IgD-negative memory B cell (primary cell): Measurements from ENCODE around the gene CTBP1. TPM values are rescaled to one million over a fixed set of nuclear protein-coding genes. Genes with fewer than 3 reads are reported as not detected.
"Not testable (repeated sequence)": the region's sequence is repeated elsewhere in the genome, so short reads cannot be mapped to it uniquely, and the experiment has no call there.

Source experiments
- H3K27ac Mint-ChIP-seq, 3 donors: one replicate each; pipeline ENCODE4 v1.8.0; 2020 to 2022; ENCODE audit warnings: mild to moderate bottlenecking in 3 of 3, mixed read lengths in 3 of 3, moderate library complexity in 1 of 3
- H3K27me3 Mint-ChIP-seq: one replicate; pipeline ENCODE4 v1.8.0; 2021; ENCODE audit warnings: mixed read lengths
- H3K36me3 Mint-ChIP-seq: one replicate; pipeline ENCODE4 v1.8.0; 2020; ENCODE audit warnings: mild to moderate bottlenecking, mixed read lengths
- H3K4me1 Mint-ChIP-seq, 3 donors: one replicate each; pipeline ENCODE4 v1.8.0; 2020 to 2022; ENCODE audit warnings: mixed read lengths in 3 of 3, mild to moderate bottlenecking in 1 of 3
- H3K4me3 Mint-ChIP-seq, 4 donors: one replicate each; pipeline ENCODE4 v1.8.0; 2020 to 2022; ENCODE audit warnings: mild to moderate bottlenecking in 4 of 4, mixed read lengths in 4 of 4, moderate library complexity in 3 of 4
- H3K9me3 Mint-ChIP-seq, 3 donors: one replicate each; pipeline ENCODE4 v1.8.0; 2020 to 2021; ENCODE audit warnings: mixed read lengths in 3 of 3, mild to moderate bottlenecking in 1 of 3
- polyA plus RNA-seq: library from polyadenylated mRNA; unstranded; fragments of 300-500 nt; fragmentation: Illumina TruSeq; gene quantifications from one replicate; pipeline ENCODE4 v1.2.3, GENCODE V29; 2021

The CTBP1 gene
- 36.5 TPM for polyA plus RNA-seq

DNA sequence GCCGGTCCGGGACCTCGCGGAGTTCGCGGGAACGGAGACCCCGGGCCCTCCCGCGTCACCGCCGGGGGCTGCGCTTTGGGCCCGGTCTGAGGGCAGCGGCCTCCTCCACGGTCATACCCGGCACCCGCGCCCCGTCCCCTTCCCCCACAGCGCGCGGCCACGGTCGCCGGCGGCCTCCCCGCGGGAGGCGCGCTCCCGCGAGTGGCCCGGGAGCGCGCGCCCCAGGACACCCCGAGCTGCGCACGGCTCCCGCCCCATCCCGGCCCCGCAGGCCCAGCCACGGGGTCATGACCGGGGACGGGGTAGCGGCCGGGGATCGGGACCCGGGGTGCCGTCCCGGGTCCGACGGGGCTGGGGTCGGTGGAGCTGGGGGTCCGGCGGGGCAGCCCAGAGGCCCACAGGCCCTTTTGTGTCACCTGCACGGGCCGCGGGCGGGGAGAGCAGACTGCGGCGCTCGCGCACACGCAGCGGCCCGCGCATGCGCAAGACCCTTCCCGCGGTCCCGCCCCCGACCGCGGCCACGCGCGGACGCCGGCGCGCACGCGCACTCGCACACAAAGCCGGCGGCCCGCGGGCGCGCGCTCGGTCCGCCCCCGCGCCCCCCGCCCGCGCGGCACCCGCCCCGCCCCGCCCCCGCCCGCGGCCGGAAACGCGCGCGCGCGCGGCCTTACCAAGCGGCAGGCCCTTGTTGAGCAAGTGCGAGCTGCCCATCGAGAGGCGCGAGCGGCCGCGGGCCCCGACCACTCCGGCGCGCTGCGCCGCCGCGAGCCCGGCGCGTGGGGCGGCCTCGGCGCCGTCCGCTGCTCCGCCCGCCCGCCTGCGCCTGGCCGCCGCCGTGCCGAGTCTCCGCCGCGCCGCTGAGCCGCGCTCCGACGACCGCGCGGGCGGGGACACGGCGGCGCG lies at the start of gene CTBP1:
TSS of gene CTBP1 (minus strand) at position 886 of the 903 bp plus-strand sequence. CDS start 7,799 bp downstream, outside the sequence.
- Mint-ChIP-seq H3K4me1 (peaks cover 26 to 47% (median 38%) of the 10 kb centered on the region in 3 donors), H3K4me3 (peak within 1 kb of the TSS; percentile 86 to 98 (median 92)), H3K9me3 (no peaks in the 10 kb centered on the region), H3K36me3 (no peaks in the 10 kb centered on the region), H3K27me3 (no peaks in the 10 kb centered on the region), H3K27ac (peak within 1 kb of the TSS; percentile 96 to 100 (median 98))

DNA sequence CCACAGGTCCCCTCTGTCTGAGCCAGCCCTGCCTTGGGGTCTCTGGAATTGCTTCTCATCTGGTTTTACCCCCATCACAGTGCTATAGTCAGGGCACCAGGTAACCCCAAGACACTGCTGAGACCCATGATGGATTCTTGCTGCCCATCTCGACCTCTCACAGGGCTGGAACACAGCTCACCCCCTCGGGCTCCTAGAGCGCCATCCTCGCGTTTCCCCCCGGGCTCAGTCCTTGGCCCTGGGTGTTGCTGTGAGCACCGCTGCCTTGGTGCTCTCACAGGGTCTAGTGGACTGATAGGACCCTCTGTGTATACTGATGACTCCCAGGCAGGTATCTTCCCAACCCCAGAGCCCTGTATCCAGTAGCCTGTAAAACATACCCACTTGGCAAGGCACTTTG lies 49.5 kb upstream of the CTBP1 start:
- Mint-ChIP-seq H3K27ac (no peak overlapping the region), H3K4me3 (peak overlapping the region in 2 of 4 donors; percentile 23 to 80), H3K27me3 (no peaks in the 10 kb centered on the region), H3K9me3 (no peaks in the 10 kb centered on the region), H3K4me1 (peaks cover 8 to 21% (median 13%) of the 10 kb centered on the region in 3 donors), H3K36me3 (no peaks in the 10 kb centered on the region)

DNA sequence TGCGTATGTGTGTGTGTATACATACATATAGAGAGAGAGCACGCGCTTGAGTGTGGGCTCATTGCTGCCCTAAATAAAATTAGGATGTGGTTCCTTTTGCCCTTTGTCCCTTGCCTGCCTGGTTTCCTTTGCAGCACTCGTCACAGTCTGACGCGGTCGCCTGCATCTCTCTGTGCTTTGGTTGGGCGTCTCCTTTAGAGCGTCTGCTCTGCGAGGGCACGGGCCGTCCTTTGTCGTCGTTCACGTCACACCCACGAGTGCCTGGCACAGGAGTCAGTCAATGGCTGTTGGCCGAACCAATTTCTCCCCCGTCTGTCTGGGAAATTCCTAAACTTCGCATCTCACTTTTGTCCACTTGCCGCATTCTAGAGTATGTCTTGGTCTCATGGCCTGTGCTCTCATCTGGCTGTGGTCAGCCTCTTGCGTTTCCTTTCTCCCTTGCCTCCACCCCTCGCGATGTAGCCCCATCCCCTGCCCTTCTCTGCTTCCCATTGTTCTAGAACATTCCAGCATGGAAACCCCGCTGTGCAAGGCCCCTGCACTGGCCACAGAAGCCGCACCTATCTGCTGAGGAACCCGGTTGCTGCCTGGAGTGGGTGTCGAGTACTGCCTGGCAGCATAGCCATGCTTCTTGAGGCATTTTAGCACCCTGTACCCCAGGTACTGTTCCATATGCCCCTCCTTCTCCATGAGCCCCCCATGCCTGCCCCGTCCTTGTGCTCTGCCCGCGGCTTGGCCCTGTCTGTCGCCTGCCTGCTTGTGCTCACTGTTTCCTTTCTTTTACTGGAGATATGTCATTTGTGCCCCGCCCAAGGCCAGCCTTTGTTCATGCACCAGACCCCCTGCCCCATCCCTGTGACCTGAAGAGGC lies 48.8 kb upstream of the CTBP1 start:
- Mint-ChIP-seq H3K36me3 (no peaks in the 10 kb centered on the region), H3K4me1 (peaks cover 7 to 21% (median 14%) of the 10 kb centered on the region in 3 donors), H3K4me3 (peak overlapping the region in 1 of 4 donors; percentile 23), H3K27ac (peak overlapping the region in 2 of 3 donors; percentile 22 to 60), H3K9me3 (no peaks in the 10 kb centered on the region), H3K27me3 (no peaks in the 10 kb centered on the region)

DNA sequence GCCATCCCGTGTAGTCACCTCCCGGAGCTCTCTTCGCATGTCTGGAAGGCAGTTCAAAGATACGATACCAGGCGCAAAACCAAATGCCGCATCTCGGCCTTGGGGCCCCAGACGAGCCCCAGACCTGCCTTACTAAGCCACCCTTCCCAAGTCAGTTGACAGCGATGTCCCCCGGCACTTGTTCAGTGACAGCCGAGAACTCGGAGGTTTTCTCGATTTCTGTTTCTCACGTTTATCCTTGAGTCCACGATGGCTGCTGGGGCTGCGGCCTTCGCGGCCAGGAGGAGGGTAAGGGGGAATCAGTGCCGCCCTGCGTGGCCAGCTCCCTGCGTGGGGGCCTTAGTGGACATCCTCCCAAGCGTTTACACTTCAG lies 48.1 kb upstream of the CTBP1 start:
- peaks cover 10 to 25% (median 17%) of the 10 kb centered on the region in 3 donors for H3K4me1 Mint-ChIP-seq
- peak overlapping the region in 1 of 3 donors; percentile 60 for H3K27ac Mint-ChIP-seq
- no peaks in the 10 kb centered on the region for H3K9me3 Mint-ChIP-seq
- H3K36me3 Mint-ChIP-seq, result no peaks in the 10 kb centered on the region
- H3K27me3 Mint-ChIP-seq, result no peaks in the 10 kb centered on the region
- no peak overlapping the region for H3K4me3 Mint-ChIP-seq

DNA sequence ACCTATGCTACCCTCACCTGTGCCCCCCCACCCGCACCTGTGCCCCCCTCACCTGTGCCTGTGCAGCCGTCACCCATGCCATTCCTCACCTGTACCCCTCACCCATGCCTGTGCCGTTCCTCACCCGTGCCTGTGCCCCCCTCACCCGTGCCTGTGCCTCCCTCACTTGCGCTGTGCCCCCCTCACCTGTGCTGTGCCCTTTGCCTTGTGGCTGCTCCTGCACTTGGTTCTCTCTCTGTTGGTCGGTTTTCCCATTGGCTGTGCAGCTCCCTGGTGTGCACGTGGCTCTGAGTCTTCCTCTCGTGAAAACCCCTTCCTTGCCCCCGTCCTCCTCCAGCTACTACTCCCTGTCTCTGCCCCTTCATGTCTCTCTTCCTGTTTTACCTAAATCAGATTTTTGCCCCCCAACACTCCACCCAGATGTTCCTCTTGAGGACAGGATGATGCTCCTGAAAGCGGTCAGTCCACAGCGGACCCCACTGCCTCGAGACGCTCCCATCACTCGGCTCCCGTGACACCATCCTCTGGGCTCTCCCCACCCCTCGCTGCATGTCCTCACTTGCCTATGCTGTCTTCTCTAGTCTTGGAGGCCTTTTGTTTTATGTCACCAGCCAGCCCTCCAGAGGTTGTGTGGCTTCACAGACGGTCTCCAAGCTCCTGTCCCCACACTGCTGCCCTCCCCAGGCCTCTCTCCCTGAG lies 47.5 kb upstream of the CTBP1 start:
- Mint-ChIP-seq H3K36me3 (no peaks in the 10 kb centered on the region), H3K4me3 (peak overlapping the region in 1 of 4 donors; percentile 67), H3K4me1 (peaks cover 15 to 30% (median 17%) of the 10 kb centered on the region in 3 donors)

DNA sequence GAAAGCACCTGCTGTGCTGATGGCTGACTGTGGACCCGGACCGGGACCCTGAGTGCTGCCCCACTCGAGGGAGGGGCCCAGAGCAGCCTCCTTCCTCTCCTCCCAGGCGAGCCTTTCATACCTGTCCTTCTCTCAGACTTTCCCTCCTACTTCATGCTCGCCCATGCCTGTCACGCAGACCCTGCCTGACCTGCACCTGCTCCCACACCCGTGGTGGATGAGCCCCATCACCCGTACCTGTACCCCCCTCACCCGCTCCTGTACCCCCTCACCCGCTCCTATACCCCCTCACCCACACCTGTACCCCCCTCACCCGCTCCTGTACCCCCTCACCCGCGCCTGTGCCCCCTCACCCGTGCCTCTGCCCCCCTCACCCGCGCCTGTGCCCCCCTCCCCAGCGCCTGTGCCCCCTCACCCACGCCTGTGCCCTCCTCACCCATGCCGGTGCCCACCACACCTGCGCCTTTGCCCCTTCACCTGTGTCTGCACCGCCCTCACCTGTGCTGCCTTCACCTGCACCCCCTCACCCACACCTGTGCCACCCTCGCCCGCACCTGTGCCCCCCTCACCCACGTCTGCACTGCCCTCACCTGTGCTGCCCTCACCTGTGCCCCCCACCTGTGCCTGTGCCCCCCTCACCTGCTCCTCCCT lies 46.6 kb upstream of the CTBP1 start:
- H3K4me3 Mint-ChIP-seq, result peak overlapping the region in 2 of 4 donors; percentile 38 to 49
- H3K9me3 Mint-ChIP-seq, result no peaks in the 10 kb centered on the region
- H3K27ac Mint-ChIP-seq, result no peak overlapping the region
- H3K27me3 Mint-ChIP-seq, result no peaks in the 10 kb centered on the region
- H3K36me3 Mint-ChIP-seq, result no peaks in the 10 kb centered on the region
- H3K4me1 Mint-ChIP-seq, result peaks cover 24 to 36% (median 26%) of the 10 kb centered on the region in 3 donors

More for the DNA sequence above, 47.5 kb upstream of the CTBP1 start:
- Mint-ChIP-seq H3K27me3 (no peaks in the 10 kb centered on the region), H3K9me3 (no peaks in the 10 kb centered on the region), H3K27ac (peak overlapping the region in 1 of 3 donors; percentile 64)

DNA sequence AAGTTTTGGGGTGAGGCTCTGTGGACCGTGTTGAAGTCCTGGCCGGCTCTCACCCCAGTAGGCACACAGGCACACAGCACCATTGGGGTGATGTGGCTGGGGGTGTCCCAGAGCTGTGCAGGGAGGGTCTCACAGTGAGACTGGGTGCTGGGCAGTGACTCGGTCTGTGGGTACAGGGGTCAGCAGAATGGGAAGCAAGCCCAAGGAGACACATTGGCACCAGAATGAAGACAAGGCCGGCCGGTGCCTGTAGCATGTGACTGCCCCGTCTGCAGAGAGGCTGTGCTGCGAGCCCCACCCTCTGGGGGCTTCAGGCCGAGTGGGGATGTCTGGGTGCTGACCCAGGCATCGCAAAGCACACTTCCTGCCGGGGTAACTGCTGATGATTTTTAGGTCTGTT lies 46.0 kb upstream of the CTBP1 start:
- Mint-ChIP-seq H3K36me3 (no peaks in the 10 kb centered on the region), H3K4me3 (peak overlapping the region in 3 of 4 donors; percentile 38 to 49 (median 47)), H3K9me3 (no peaks in the 10 kb centered on the region), H3K27ac (peak overlapping the region in 1 of 3 donors; percentile 18), H3K27me3 (no peaks in the 10 kb centered on the region), H3K4me1 (peaks cover 27 to 39% (median 28%) of the 10 kb centered on the region in 3 donors)

DNA sequence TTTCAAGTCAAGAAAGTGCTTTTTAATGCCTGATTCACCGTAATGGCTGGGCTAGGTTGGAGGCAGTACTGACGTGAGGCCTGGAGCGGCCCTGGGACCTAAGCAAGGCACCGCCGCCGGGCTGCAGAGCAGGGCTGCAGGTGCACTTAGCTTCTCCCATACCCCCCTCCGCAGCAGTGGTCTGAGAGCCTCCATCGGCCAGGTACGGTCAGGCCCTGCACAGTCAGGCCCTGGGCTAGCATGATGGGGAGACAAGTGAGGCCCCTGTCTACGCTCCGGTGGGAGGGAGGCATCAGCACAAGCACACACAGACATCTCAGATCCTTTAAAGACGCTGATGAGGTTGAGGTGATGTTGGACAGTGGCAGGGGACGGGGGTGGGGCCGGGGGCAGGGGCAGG lies 45.5 kb upstream of the CTBP1 start:
- no peaks in the 10 kb centered on the region for H3K27me3 Mint-ChIP-seq
- H3K9me3 Mint-ChIP-seq, result no peaks in the 10 kb centered on the region
- H3K27ac Mint-ChIP-seq, result no peak overlapping the region
- H3K4me3 Mint-ChIP-seq, result peak overlapping the region in 2 of 4 donors; percentile 41 to 47
- H3K36me3 Mint-ChIP-seq, result no peaks in the 10 kb centered on the region
- H3K4me1 Mint-ChIP-seq, result peaks cover 27 to 37% (median 28%) of the 10 kb centered on the region in 3 donors

DNA sequence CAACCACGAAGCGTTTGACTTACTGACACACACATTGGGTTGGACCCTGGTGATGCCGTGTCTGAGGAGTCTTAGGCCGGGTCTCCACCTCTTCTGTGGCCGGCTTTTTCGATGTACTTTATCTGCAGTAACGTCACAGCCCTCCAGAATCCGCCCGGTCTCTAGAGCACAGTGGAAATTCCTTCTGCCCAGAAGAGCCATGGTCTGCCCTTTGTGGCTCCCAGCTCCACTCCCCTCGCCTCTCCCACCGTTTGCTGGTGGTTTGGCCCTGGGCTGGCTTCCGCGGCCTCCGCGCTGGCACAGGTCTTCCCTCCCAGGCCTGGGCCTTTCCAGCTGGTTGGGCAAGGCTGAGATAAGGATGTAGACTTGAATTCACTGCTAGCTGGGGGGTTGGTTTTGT lies 45.1 kb upstream of the CTBP1 start:
- Mint-ChIP-seq H3K27ac (peak overlapping the region; percentile 73 to 95 (median 92)), H3K9me3 (no peaks in the 10 kb centered on the region), H3K4me3 (peak overlapping the region in 2 of 4 donors; percentile 61 to 67)

DNA sequence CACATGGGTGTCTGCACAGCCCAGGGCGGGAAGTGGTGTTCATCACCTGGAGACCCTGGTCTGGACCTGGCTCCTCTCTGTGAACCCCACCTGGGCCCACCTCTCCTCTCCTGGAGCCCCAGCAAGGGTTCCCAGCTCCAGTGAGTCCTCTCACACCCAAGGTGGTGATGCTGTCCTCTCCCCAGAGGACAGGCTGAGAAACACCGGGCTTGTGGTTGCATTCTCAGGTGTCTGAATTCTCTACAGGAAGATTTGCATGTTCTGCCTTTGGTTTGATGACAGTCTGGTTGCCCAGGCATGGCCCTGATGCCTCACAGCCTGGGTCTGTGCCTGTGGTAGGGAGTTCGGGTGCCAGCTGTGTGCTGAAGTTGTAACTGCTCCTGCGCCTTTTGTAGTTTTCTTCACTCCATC lies 44.6 kb upstream of the CTBP1 start:
- Mint-ChIP-seq H3K9me3 (no peaks in the 10 kb centered on the region), H3K27me3 (no peaks in the 10 kb centered on the region), H3K4me3 (peak overlapping the region in 3 of 4 donors; percentile 61 to 78 (median 67)), H3K4me1 (peaks cover 27 to 34% (median 28%) of the 10 kb centered on the region in 3 donors), H3K27ac (peak overlapping the region; percentile 73 to 95 (median 92)), H3K36me3 (no peaks in the 10 kb centered on the region)

More for the DNA sequence above, 45.1 kb upstream of the CTBP1 start:
- H3K27me3 Mint-ChIP-seq, result no peaks in the 10 kb centered on the region
- H3K4me1 Mint-ChIP-seq, result peaks cover 27 to 34% (median 28%) of the 10 kb centered on the region in 3 donors
- no peaks in the 10 kb centered on the region for H3K36me3 Mint-ChIP-seq

DNA sequence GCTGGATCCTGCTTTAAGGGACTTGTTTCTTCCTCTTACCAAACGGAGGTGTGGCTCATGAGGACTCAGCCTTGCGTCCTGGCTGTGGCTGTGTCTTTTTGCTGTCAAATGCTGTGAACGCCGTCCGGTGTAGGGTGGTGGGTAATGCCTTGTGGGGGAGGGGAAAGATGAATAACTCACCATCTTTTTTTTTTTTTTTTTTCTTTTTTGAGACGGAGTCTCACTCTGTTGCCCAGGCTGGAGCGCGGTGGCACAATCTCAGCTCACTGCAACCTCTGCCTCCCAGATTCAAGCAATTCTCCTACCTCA lies 43.7 kb upstream of the CTBP1 start:
- peak overlapping the region in 3 of 4 donors; percentile 21 to 96 (median 76) for H3K4me3 Mint-ChIP-seq
- peaks cover 27 to 36% (median 28%) of the 10 kb centered on the region in 3 donors for H3K4me1 Mint-ChIP-seq
- H3K27me3 Mint-ChIP-seq, H3K27ac Mint-ChIP-seq, H3K36me3 Mint-ChIP-seq, H3K9me3 Mint-ChIP-seq: not testable (repeated sequence)

DNA sequence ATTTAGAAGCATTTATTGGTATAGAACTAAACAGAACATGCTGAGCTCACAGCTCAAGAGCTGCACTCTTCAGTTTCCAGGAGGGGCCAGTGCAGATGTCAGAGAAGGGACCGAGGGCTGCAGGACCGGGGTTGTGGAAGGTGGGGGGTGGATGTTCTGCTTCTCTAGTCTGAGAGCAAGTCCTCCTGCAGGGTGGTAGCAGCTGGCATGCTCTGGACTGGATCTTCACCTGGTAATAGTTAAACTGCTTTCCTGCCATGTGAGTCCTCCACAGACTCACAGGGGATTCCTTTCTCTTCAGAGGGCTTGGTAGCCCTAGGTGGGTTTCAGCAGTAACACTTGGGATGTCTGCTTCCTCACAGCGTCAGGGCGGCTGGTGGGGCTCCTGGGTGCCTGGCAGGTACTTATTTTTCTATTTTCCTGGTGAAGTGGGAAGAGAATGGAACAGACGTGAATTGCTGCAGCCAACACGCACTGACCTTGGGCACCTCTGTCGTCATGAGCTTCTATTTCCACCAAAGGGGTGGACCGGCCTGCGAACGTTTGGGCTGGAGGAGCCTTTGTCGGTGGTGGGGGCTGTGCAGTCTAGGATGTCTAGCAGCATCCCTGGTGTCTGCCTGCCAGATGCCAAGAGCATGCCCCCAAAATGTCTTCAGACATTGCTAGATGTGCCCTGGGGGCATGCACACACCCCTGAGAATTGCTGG lies 43.2 kb upstream of the CTBP1 start:
- Mint-ChIP-seq H3K27me3 (no peaks in the 10 kb centered on the region), H3K36me3 (no peaks in the 10 kb centered on the region), H3K4me1 (peaks cover 27 to 36% (median 28%) of the 10 kb centered on the region in 3 donors), H3K4me3 (peak overlapping the region in 3 of 4 donors; percentile 75 to 96 (median 76)), H3K27ac (peak overlapping the region in 2 of 3 donors; percentile 91 to 95), H3K9me3 (no peaks in the 10 kb centered on the region)

DNA sequence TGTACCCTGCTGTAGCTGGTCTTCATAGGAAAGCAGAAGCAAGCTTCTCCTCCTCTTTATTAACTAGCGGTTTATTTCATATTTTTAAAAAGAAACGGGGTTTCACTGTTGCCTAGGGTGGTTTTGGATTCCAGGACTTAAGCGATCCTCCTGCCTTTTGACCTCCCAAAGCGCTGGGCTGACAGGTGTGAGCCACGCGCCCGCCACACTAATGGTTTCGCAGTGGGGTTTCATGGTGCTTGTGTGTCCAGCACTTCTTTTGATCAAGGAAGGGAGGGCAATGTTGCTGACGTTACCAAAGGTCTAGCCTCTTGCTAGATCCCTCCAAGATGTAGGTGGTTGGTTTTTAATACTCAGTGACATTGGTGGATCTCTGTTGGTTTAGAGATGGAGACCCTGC lies 42.2 kb upstream of the CTBP1 start:
- Mint-ChIP-seq H3K4me1 (peaks cover 28 to 33% (median 28%) of the 10 kb centered on the region in 3 donors), H3K27me3 (no peaks in the 10 kb centered on the region), H3K27ac (peak overlapping the region; percentile 63 to 95 (median 91)), H3K4me3 (peak overlapping the region; percentile 83 to 96 (median 94)), H3K36me3 (no peaks in the 10 kb centered on the region), H3K9me3 (peaks cover 2 to 4% (median 3%) of the 10 kb centered on the region in 3 donors)
